Activated CD4-positive, alpha-beta T cell treated with anti-CD3 and anti-CD28 coated beads, Interleukin-2, amount 10 ng/mL, durations not matched to agents 7 days and 5 days (primary cell): Measurements from ENCODE around the gene NFIB. TPM values are rescaled to one million over a fixed set of nuclear protein-coding genes. Genes with fewer than 3 reads are reported as not detected.

ENCODE experiments used
- CTCF ChIA-PET: fragments of 350-600 bp; sonication (Branson Sonifier 250); formaldehyde crosslinking; loops from one replicate; lab custom pipeline; 2021; ENCODE audit warnings: antibody characterized with exemption; lab: Charles Lee
- POLR2A ChIA-PET: fragments of 350-600 bp; sonication (Branson Sonifier 250); formaldehyde crosslinking; loops from one replicate; lab custom pipeline; 2021; ENCODE audit warnings: antibody characterized with exemption; lab: Charles Lee
- DNase-seq: peaks from one replicate; pipeline ENCODE4 v3.0.0-alpha.2; 2020
- H3K27ac Mint-ChIP-seq: one replicate; pipeline ENCODE4 v1.8.0; 2021; ENCODE audit warnings: mild to moderate bottlenecking, moderate library complexity, mixed read lengths
- H3K27me3 Mint-ChIP-seq: one replicate; pipeline ENCODE4 v1.8.0; 2021; ENCODE audit warnings: mixed read lengths
- H3K36me3 Mint-ChIP-seq: one replicate; pipeline ENCODE4 v1.8.0; 2021; ENCODE audit warnings: low read depth, mixed read lengths
- H3K4me1 Mint-ChIP-seq: one replicate; pipeline ENCODE4 v1.8.0; 2021; ENCODE audit warnings: mixed read lengths
- H3K4me3 Mint-ChIP-seq: one replicate; pipeline ENCODE4 v1.8.0; 2021; ENCODE audit warnings: mild to moderate bottlenecking, moderate library complexity, mixed read lengths
- H3K9me3 Mint-ChIP-seq: one replicate; pipeline ENCODE4 v1.8.0; 2021; ENCODE audit warnings: mixed read lengths
- total RNA-seq, 2 experiments: library from RNA; stranded (reverse); gene quantifications; one replicate each; pipeline ENCODE4 v1.2.3, GENCODE V29; 2021

NFIB gene
- total RNA-seq, 2 experiments from 2014 or later: not detected

DNA sequence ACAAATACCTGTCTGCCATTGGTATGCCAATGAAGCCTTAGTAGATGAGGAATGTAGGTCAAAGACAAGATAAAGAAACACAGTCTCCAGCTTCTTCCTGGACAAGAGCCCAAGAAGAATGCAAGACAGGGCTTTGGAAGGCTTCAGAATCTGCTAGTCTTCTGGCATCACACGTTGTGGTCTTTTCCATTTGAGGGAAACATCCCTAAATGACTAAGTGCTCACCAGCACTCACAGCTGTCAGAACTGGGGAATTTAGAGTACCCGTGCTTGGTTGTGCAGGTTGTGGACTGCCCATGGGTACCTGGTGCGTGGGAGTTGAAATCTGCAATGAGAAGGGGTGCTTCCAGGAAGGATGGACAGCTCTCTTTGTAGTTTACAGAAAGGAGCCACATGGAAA lies 27.1 kb upstream of the NFIB start:
- DNase-seq: no peak
- no peaks in the 10 kb centered on the region for H3K4me1 Mint-ChIP-seq
- H3K4me3 Mint-ChIP-seq: no peak overlapping the region
- ChIA-PET POLR2A (no interaction called here), CTCF (no interaction called here)
- no peaks in the 10 kb centered on the region for H3K9me3 Mint-ChIP-seq
- no peak overlapping the region for H3K27ac Mint-ChIP-seq
- peaks cover 6% of the 10 kb centered on the region for H3K27me3 Mint-ChIP-seq
- no peaks in the 10 kb centered on the region for H3K36me3 Mint-ChIP-seq

DNA sequence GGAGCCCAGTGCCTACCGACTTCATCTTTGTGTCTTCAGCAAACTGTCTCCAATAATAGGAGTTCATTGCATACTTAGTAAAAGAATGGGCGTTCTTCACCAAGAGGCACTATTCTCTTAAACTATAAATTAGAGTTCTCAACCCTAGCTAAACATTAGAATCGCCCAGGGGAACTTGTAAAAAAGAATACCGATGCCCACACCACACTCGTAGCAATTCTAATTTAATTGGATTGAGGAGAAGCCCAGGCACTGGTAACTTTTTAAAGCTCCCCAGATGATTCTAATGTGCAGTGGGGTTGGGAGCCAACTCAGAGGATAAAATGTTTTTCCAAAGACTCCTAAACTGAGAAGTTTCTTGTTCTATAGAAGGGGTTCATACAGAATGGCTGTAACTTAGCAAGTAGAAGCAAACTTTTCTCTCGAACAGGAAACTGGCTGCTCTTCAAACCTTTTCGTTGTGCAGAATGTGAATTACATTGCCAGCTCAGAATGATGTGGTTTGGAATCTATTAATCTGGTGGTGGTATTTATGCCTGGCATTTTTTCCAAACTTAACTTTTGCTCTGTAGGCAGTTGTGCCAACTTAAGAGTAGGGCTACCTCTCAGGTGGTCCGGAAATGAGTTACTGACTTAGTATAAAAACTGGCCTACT lies 26.4 kb upstream of the NFIB start:
- ChIA-PET POLR2A (no interaction called here), CTCF (no interaction called here)
- H3K9me3 Mint-ChIP-seq: no peaks in the 10 kb centered on the region
- H3K27ac Mint-ChIP-seq: no peak overlapping the region
- H3K27me3 Mint-ChIP-seq: peaks cover 6% of the 10 kb centered on the region
- H3K4me3 Mint-ChIP-seq: no peak overlapping the region
- no peaks in the 10 kb centered on the region for H3K36me3 Mint-ChIP-seq
- no peaks in the 10 kb centered on the region for H3K4me1 Mint-ChIP-seq
- no peak for DNase-seq

DNA sequence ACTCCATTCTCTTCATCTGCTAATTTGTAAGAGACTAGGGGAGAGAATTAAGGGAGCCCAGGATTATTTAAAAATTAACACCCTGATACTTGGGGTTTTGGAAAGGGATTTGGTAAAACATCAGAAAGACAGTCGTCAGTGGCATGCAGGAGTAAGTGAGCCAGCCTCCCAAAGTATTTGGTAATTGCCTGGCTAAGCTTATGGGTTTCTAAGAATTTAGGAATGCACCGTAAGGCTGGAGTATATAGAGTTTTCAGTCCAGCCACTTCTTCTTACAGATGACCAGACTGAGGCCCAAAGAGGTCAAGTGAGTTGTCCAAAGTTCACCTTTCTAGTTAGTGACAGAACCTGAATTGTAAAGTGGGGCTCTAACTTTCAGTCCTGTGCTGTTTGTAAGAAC lies 25.8 kb upstream of the NFIB start:
- Mint-ChIP-seq H3K4me3 (no peak overlapping the region), H3K36me3 (no peaks in the 10 kb centered on the region), H3K4me1 (no peaks in the 10 kb centered on the region), H3K9me3 (no peaks in the 10 kb centered on the region), H3K27me3 (peaks cover 11% of the 10 kb centered on the region), H3K27ac (no peak overlapping the region)
- POLR2A ChIA-PET: no interaction called here
- CTCF ChIA-PET: no interaction called here
- DNase-seq: no peak

- DNase-seq: no peak
- no peaks in the 10 kb centered on the region for H3K36me3 Mint-ChIP-seq
- H3K27ac Mint-ChIP-seq: no peak overlapping the region
- H3K4me3 Mint-ChIP-seq: no peak overlapping the region
- H3K4me1 Mint-ChIP-seq: no peaks in the 10 kb centered on the region
- no peaks in the 10 kb centered on the region for H3K9me3 Mint-ChIP-seq
- H3K27me3 Mint-ChIP-seq: peaks cover 12% of the 10 kb centered on the region
- ChIA-PET POLR2A (no interaction called here), CTCF (no interaction called here)
Observed at GRCh38 chr9:14337615-14338014, 23.7 kb upstream of the NFIB start.

GRCh38 chr9:14336244-14336643 lies 22.3 kb upstream of the NFIB start:
- H3K9me3 Mint-ChIP-seq: no peaks in the 10 kb centered on the region
- no peaks in the 10 kb centered on the region for H3K4me1 Mint-ChIP-seq
- no peaks in the 10 kb centered on the region for H3K36me3 Mint-ChIP-seq
- no peak for DNase-seq
- H3K27ac Mint-ChIP-seq: no peak overlapping the region
- ChIA-PET POLR2A (no interaction called here), CTCF (no interaction called here)
- no peak overlapping the region for H3K4me3 Mint-ChIP-seq
- peaks cover 14% of the 10 kb centered on the region for H3K27me3 Mint-ChIP-seq

DNA sequence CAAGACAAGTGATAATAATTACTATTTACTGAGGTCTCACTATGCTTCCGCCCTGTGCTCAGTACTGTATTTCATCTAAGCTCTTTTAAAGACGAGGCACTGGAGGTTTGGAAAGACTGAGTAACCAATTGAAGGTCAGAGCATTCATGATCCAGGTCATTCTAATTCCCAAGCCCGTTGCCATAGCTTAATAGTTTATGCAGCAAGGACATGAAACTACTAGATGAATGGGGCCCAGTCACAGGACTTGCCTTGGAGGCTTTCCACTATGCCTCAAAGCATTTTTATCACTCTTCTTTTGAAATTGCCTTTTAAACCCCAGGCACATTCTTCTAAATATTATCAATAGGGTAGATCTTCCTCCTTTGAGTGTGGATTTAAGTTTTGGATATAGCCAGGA lies 17.2 kb upstream of the NFIB start:
- peaks cover 37% of the 10 kb centered on the region for H3K27me3 Mint-ChIP-seq
- POLR2A ChIA-PET: no interaction called here
- no peaks in the 10 kb centered on the region for H3K36me3 Mint-ChIP-seq
- DNase-seq: no peak
- CTCF ChIA-PET: no interaction called here
- H3K4me1 Mint-ChIP-seq: no peaks in the 10 kb centered on the region
- H3K27ac Mint-ChIP-seq: no peak overlapping the region
- H3K4me3 Mint-ChIP-seq: no peak overlapping the region
- H3K9me3 Mint-ChIP-seq: no peaks in the 10 kb centered on the region

DNA sequence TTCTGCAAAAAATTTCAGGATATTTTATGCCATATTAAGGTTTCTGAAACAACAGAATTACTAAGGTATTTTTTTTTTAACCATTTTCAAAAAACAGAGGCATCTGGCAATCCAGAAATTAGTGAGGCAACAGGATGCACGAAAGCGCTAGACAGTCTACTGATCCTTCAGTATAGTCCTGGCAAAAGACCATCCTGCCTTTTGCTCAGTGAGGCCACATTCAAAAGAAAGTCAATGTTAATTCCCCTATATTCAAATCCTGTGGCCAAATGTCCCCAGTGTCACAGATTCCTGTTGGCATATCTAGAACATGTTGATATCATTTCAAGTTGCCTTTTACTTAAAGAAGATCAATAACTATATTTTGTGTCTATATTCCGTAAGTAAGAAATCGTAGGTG lies 13.1 kb upstream of the NFIB start:
- peaks cover 6% of the 10 kb centered on the region for H3K4me1 Mint-ChIP-seq
- H3K4me3 Mint-ChIP-seq: no peak overlapping the region
- DNase-seq: no peak
- H3K9me3 Mint-ChIP-seq: no peaks in the 10 kb centered on the region
- no peaks in the 10 kb centered on the region for H3K36me3 Mint-ChIP-seq
- ChIA-PET POLR2A (no interaction called here), CTCF (no interaction called here)
- H3K27ac Mint-ChIP-seq: no peak overlapping the region
- peaks cover 47% of the 10 kb centered on the region for H3K27me3 Mint-ChIP-seq

GRCh38 chr9:14326264-14326826 lies 12.4 kb upstream of the NFIB start:
- no peaks in the 10 kb centered on the region for H3K36me3 Mint-ChIP-seq
- no peak overlapping the region for H3K4me3 Mint-ChIP-seq
- H3K27ac Mint-ChIP-seq: no peak overlapping the region
- peaks cover 53% of the 10 kb centered on the region for H3K27me3 Mint-ChIP-seq
- ChIA-PET CTCF (no interaction called here), POLR2A (no interaction called here)
- peaks cover 13% of the 10 kb centered on the region for H3K4me1 Mint-ChIP-seq
- no peaks in the 10 kb centered on the region for H3K9me3 Mint-ChIP-seq
- no peak for DNase-seq

DNA sequence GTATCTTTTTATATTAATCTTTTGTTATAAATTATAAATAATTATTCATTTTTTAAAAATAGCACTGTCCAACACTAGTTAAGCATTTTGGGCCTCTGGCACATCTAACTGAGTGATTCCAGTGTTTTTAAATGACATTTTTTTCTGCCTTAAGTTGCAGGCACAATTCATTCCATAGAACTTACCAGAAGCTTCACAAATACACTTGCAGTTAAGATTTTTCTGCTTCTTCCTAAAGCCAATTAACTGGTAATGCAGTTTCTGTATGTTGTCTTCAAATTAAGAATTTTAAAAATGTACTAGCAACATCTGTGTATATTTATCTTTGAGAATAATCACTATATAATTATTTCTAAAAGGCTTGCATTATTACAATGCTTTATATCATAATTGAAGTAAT lies 11.2 kb upstream of the NFIB start:
- Mint-ChIP-seq H3K9me3 (no peaks in the 10 kb centered on the region), H3K27me3 (peaks cover 57% of the 10 kb centered on the region), H3K4me3 (no peak overlapping the region), H3K36me3 (peaks cover 3% of the 10 kb centered on the region), H3K27ac (no peak overlapping the region), H3K4me1 (peaks cover 17% of the 10 kb centered on the region)
- ChIA-PET POLR2A (no interaction called here), CTCF (no interaction called here)
- no peak for DNase-seq

DNA sequence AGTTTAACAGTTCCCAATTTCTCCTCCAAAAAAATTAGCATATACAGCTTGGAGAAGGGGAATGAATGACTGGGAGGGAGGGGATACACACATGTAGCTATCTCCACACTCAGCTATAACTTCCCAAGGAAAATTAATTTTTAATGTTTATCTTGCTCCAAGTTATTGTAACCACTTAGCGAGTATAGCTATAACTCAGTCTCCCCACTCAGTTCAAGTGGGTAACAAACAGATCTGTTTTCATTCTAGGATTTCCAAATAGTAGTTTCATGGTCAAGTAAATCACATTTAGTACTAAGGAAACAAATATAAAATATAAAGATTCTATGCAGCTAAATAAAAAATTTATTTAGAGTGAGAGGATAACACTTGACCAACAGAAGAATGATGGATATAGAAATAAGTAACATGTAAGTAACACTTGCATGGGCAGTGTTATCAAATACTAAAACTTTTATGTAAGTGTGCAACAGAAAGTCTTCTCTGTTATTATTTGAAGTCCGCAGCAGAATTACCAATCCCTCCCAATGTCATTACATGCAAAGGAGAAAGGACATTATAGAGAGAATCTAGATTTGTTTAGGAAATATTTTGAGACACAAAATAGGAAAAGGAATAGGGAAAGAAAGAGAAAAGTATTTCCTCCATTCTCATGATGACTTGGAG lies 10.2 kb upstream of the NFIB start:
- ChIA-PET CTCF (interaction anchor here (0.5 kb wide), 1 partner anchor 1087 kb away, joined by 5 read pairs; no protein-coding TSS in a partner anchor), POLR2A (no interaction called here)
- H3K36me3 Mint-ChIP-seq: peaks cover 3% of the 10 kb centered on the region
- peaks cover 60% of the 10 kb centered on the region for H3K27me3 Mint-ChIP-seq
- H3K4me3 Mint-ChIP-seq: no peak overlapping the region
- no peak for DNase-seq
- no peaks in the 10 kb centered on the region for H3K9me3 Mint-ChIP-seq
- no peak overlapping the region for H3K27ac Mint-ChIP-seq
- H3K4me1 Mint-ChIP-seq: peaks cover 17% of the 10 kb centered on the region

GRCh38 chr9:14323083-14323971 lies 9.4 kb upstream of the NFIB start:
- H3K27me3 Mint-ChIP-seq: peaks cover 66% of the 10 kb centered on the region
- CTCF ChIA-PET: no interaction called here

DNA sequence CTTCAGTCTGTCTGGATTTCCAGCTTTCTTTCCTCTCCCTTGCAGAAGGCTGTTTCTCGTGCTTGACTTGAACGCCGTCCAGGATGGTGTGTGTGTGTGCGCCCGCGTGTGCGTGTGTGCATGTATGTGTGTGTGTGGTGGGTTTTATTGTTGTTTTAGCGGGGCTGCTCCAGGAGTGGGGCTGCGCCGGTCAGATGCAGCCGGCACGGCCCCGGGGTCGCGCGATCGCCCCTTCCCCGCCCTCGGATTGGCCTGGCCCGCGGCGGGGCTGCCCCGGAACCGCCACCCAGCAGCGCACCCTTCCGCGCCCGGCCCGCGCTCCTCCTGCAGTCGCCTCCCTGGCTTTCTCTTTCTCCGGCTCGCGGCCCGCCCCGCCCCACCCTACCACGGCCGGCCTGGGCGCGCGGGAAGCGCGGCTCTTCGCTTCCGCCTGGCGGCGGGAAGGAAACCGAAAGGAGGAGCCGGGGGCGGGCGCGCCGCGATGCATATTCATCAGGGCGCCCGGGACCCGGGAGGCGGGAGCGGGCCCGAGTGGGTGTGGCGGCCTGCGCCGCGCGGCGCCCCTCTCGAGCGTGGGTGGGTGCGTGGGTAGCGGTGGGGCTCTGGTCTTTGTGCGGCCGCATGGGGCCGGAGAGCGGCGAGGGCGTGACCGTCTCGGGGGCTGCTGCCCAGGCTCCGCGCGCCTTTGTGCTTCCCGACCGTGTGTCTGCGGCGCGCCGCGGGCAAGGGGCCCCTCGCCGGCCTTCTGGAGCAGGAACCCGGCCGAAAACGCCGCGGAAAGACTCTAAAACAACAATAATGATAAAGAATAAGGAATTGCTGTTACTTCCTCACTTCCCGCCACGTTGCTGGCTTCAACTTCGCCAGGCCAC lies 8.5 kb upstream of the NFIB start:
- ChIA-PET POLR2A (no interaction called here), CTCF (no interaction called here)
- H3K36me3 Mint-ChIP-seq: peaks cover 3% of the 10 kb centered on the region
- no peaks in the 10 kb centered on the region for H3K9me3 Mint-ChIP-seq
- peak overlapping the region; percentile 75 for H3K4me3 Mint-ChIP-seq
- peaks cover 19% of the 10 kb centered on the region for H3K4me1 Mint-ChIP-seq
- peaks cover 65% of the 10 kb centered on the region for H3K27me3 Mint-ChIP-seq
- peak overlapping the region; percentile 77 for H3K27ac Mint-ChIP-seq
- peak; percentile 83 for DNase-seq

More at GRCh38 chr9:14323083-14323971, 9.4 kb upstream of the NFIB start:
- Mint-ChIP-seq H3K9me3 (no peaks in the 10 kb centered on the region), H3K36me3 (peaks cover 3% of the 10 kb centered on the region), H3K27ac (peak overlapping the region; percentile 77), H3K4me3 (peak overlapping the region; percentile 75), H3K4me1 (peaks cover 17% of the 10 kb centered on the region)
- POLR2A ChIA-PET: no interaction called here
- DNase-seq: no peak
